ENCODE measurements around the gene AIFM1.

DNA sequence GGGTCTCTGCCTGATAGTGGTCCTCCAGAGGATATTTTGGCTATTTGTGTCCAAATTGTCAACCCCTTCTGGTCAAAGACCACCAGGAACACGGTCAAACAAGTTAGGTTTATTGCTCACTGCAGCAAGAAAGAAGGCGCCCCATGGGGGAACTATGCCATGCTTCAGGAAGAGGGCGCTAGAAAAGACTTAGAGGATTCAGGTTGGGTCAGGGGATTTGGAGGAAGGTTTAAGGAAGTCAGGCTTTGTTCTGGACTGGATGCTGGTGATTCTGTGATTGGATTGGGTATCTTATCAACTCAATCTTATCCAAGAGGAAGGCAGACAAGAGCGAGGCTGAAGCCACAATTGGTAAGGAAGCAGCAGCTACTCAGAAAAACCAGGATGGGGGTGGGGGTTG, 41.1 kb downstream of the AIFM1 start:
- TF ChIP-seq CTCF (IDR thresholded peaks at IDR 0.05), result no peak
- TF ChIP-seq EZH2phosphoT487 (IDR thresholded peaks at IDR 0.05), result no peak
